ENCODE measurements around the gene COMT. TPM values are rescaled to one million over a fixed set of nuclear protein-coding genes. Genes with fewer than 3 reads are reported as not detected.

Gene COMT
- total and polyA plus RNA-seq, 10 donors: 63.5 to 216 (median 99.3) TPM

GRCh38 chr22:19972251-19972650 lies 30.7 kb downstream of the COMT start:
- no peak overlapping the region for H3K4me3 ChIP-seq
- TF ChIP-seq POLR2A (IDR thresholded peaks at IDR 0.05) (no peak), CTCF (IDR thresholded peaks at IDR 0.05 in 8 of 11, conservative IDR thresholded peaks at IDR 0.05 in 3 of 11) (no peak), POLR2AphosphoS5 (IDR thresholded peaks at IDR 0.05) (peak in 1 of 3 donors; percentile 46)
- no peaks in the 10 kb centered on the region for H3K9me3 ChIP-seq
- no peaks in the 10 kb centered on the region for H3K27me3 ChIP-seq (replicated peaks in 1 of 7)
- intact Hi-C loops (cut with DNase I; ENCODE audit: low total_unique reads): loop anchor here (5.0 to 10.0 kb wide), 2 partner anchors 40 to 153 kb away; no protein-coding TSS in a partner anchor
- H3K36me3 ChIP-seq: peaks cover 0 to 85% (median 23%) of the 10 kb centered on the region in 6 donors
- H3K27ac ChIP-seq: peak overlapping the region in 3 of 8 donors; percentile 36 to 58 (median 43)
- no peak for DNase-seq
- peaks cover 0 to 76% (median 28%) of the 10 kb centered on the region in 6 donors for H3K4me1 ChIP-seq
- WGBS, 5 donors: 85 to 96% (median 92%) methylated on average over 4 to 9 of the region's 9 CpGs

- no peak for TF ChIP-seq POLR2A (IDR thresholded peaks at IDR 0.05)
- TF ChIP-seq CTCF (IDR thresholded peaks at IDR 0.05 in 8 of 11, conservative IDR thresholded peaks at IDR 0.05 in 3 of 11): no peak
- peak in 1 of 3 donors; percentile 32 for TF ChIP-seq POLR2AphosphoS5 (IDR thresholded peaks at IDR 0.05)
- WGBS, 5 donors: 93 to 95% (median 93%) methylated on average over 31 to 50 of the region's 50 CpGs
- intact Hi-C loops (cut with DNase I; ENCODE audit: low total_unique reads): loop anchor here (5.0 to 10.0 kb wide), 2 partner anchors 39 to 152 kb away; no protein-coding TSS in a partner anchor
- no peaks in the 10 kb centered on the region for H3K9me3 ChIP-seq
- no peak for DNase-seq
- no peak overlapping the region for H3K4me3 ChIP-seq
- H3K4me1 ChIP-seq: peaks cover 0 to 72% (median 28%) of the 10 kb centered on the region in 6 donors
- peaks cover 0 to 85% (median 18%) of the 10 kb centered on the region in 6 donors for H3K36me3 ChIP-seq
- peak overlapping the region in 1 of 8 donors; percentile 58 for H3K27ac ChIP-seq
- H3K27me3 ChIP-seq (replicated peaks in 1 of 7): no peaks in the 10 kb centered on the region
Observed at GRCh38 chr22:19972652-19973550, 31.3 kb downstream of the COMT start.

GRCh38 chr22:19973551-19974267 lies 32.1 kb downstream of the COMT start:
- Histone ChIP-seq H3K4me1 (peaks cover 0 to 72% (median 28%) of the 10 kb centered on the region in 6 donors), H3K27ac (no peak overlapping the region), H3K36me3 (peaks cover 0 to 85% (median 15%) of the 10 kb centered on the region in 6 donors), H3K9me3 (no peaks in the 10 kb centered on the region), H3K27me3 (replicated peaks in 1 of 7) (no peaks in the 10 kb centered on the region), H3K4me3 (no peak overlapping the region)
- WGBS, 5 donors: 94 to 96% (median 95%) methylated on average over 42 to 46 of the region's 46 CpGs
- no peak for DNase-seq
- TF ChIP-seq POLR2AphosphoS5 (IDR thresholded peaks at IDR 0.05) (peak in 1 of 3 donors; percentile 30), CTCF (IDR thresholded peaks at IDR 0.05 in 8 of 11, conservative IDR thresholded peaks at IDR 0.05 in 3 of 11) (no peak)
- intact Hi-C loops (cut with DNase I; ENCODE audit: low total_unique reads): loop anchor here (5.0 to 10.0 kb wide), 2 partner anchors 39 to 151 kb away; no protein-coding TSS in a partner anchor
